Measurements from ENCODE around the gene TRIP12.

GRCh38 chr2:229917793-229918192 lies 4.0 kb downstream of the TRIP12 start:
- TF ChIP-seq CTCF (IDR thresholded peaks at IDR 0.05) = no peak
- no peak for TF ChIP-seq POLR2AphosphoS5 (IDR thresholded peaks at IDR 0.05)
- TF ChIP-seq POLR2A (IDR thresholded peaks at IDR 0.05) = no peak

Data from prostate gland (tissue), 2 donors.